ENCODE data around the gene PLCB1.

DNA sequence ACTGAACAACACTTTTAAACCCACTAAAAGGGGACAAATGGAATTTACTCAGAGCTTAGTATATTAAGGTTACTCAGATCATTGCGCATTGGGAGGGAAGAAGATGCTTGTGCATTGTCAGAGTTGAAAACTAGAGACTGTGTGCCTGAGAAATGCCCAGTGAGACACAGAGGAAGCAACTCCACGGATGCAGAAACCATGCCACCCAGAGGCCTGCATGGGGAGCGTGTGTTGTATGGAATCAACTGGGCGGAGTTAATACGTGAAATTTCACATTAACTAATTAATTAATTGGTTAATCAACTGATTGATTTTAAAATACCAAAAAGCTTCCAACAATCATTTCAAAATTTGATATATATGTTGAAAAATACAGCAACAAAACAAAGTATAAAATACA lies 391.6 kb downstream of the PLCB1 start:
- TF ChIP-seq, protein P1, sequence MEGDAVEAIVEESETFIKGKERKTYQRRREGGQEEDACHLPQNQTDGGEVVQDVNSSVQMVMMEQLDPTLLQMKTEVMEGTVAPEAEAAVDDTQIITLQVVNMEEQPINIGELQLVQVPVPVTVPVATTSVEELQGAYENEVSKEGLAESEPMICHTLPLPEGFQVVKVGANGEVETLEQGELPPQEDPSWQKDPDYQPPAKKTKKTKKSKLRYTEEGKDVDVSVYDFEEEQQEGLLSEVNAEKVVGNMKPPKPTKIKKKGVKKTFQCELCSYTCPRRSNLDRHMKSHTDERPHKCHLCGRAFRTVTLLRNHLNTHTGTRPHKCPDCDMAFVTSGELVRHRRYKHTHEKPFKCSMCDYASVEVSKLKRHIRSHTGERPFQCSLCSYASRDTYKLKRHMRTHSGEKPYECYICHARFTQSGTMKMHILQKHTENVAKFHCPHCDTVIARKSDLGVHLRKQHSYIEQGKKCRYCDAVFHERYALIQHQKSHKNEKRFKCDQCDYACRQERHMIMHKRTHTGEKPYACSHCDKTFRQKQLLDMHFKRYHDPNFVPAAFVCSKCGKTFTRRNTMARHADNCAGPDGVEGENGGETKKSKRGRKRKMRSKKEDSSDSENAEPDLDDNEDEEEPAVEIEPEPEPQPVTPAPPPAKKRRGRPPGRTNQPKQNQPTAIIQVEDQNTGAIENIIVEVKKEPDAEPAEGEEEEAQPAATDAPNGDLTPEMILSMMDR (conservative IDR thresholded peaks at IDR 0.05; ENCODE audit: low read depth, low read length): peak; percentile 38
- no peak for TF ChIP-seq EZH2 (IDR thresholded peaks at IDR 0.05; ENCODE audit: borderline replicate concordance, low read depth, low read length, poor library complexity, severe bottlenecking)
